Activated CD8-positive, alpha-beta memory T cell treated with anti-CD3 and anti-CD28 coated beads, Interleukin-2, amount 10 ng/mL, durations not matched to agents 7 days and 5 days (primary cell): ENCODE results near the gene C4orf46. TPM values are rescaled to one million over a fixed set of nuclear protein-coding genes. Genes with fewer than 3 reads are reported as not detected.

ENCODE experiments used
- ATAC-seq: fragments of 150-1000 bp; cut with Tn5 transposase; one replicate; pipeline ENCODE4 v1.10.0; 2021; ENCODE audit warnings: moderate library complexity
- CTCF ChIA-PET: fragments of 350-600 bp; sonication (Branson Sonifier 250); formaldehyde crosslinking; loops from one replicate; lab custom pipeline; 2021; ENCODE audit warnings: antibody characterized with exemption; lab: Charles Lee
- DNase-seq: peaks from one replicate; pipeline ENCODE4 v3.0.0-alpha.2; 2020
- H3K27ac Mint-ChIP-seq: one replicate; pipeline ENCODE4 v1.8.0; 2021; ENCODE audit warnings: mild to moderate bottlenecking, mixed read lengths
- H3K27me3 Mint-ChIP-seq: one replicate; pipeline ENCODE4 v1.8.0; 2021; ENCODE audit warnings: mixed read lengths
- H3K36me3 Mint-ChIP-seq: one replicate; pipeline ENCODE4 v1.8.0; 2021; ENCODE audit warnings: mild to moderate bottlenecking, mixed read lengths
- H3K4me1 Mint-ChIP-seq: one replicate; pipeline ENCODE4 v1.8.0; 2021; ENCODE audit warnings: mixed read lengths
- H3K4me3 Mint-ChIP-seq: one replicate; pipeline ENCODE4 v1.8.0; 2021; ENCODE audit warnings: mild to moderate bottlenecking, moderate library complexity, mixed read lengths
- H3K9me3 Mint-ChIP-seq: one replicate; pipeline ENCODE4 v1.8.0; 2022; ENCODE audit warnings: low read depth, mixed read lengths
- total RNA-seq, 2 experiments: library from RNA; stranded (reverse); gene quantifications; one replicate each; pipeline ENCODE4 v1.2.3, GENCODE V29; 2021

The C4orf46 gene
- total RNA-seq, 2 experiments from 2014 or later, result 17.9 to 20.2 TPM

GRCh38 chr4:158636619-158637018 is 35.1 kb downstream of the C4orf46 start:
- peaks cover 27% of the 10 kb centered on the region for H3K27me3 Mint-ChIP-seq
- DNase-seq (no peak), ATAC-seq (no peak)
- no peak overlapping the region for H3K27ac Mint-ChIP-seq
- H3K4me1 Mint-ChIP-seq, result no peaks in the 10 kb centered on the region
- no peaks in the 10 kb centered on the region for H3K36me3 Mint-ChIP-seq
- CTCF ChIA-PET, result no interaction called here
- no peaks in the 10 kb centered on the region for H3K9me3 Mint-ChIP-seq
- H3K4me3 Mint-ChIP-seq, result no peak overlapping the region

- no peak overlapping the region for H3K4me3 Mint-ChIP-seq
- peaks cover 19% of the 10 kb centered on the region for H3K27me3 Mint-ChIP-seq
- no peaks in the 10 kb centered on the region for H3K9me3 Mint-ChIP-seq
- ATAC-seq, result no peak
- H3K4me1 Mint-ChIP-seq, result no peaks in the 10 kb centered on the region
- CTCF ChIA-PET, result no interaction called here
- DNase-seq, result no peak
- H3K27ac Mint-ChIP-seq, result no peak overlapping the region
- no peaks in the 10 kb centered on the region for H3K36me3 Mint-ChIP-seq
Measured at GRCh38 chr4:158630893-158631292, 40.8 kb downstream of the C4orf46 start.

GRCh38 chr4:158625544-158625943 is 46.1 kb downstream of the C4orf46 start:
- no peak overlapping the region for H3K4me3 Mint-ChIP-seq
- no peaks in the 10 kb centered on the region for H3K9me3 Mint-ChIP-seq
- CTCF ChIA-PET, result no interaction called here
- H3K4me1 Mint-ChIP-seq, result no peaks in the 10 kb centered on the region
- H3K36me3 Mint-ChIP-seq, result no peaks in the 10 kb centered on the region
- no peak overlapping the region for H3K27ac Mint-ChIP-seq
- peaks cover 12% of the 10 kb centered on the region for H3K27me3 Mint-ChIP-seq
- ATAC-seq (no peak), DNase-seq (no peak)

- Mint-ChIP-seq H3K36me3 (no peaks in the 10 kb centered on the region), H3K27me3 (peaks cover 11% of the 10 kb centered on the region), H3K9me3 (no peaks in the 10 kb centered on the region), H3K27ac (no peak overlapping the region), H3K4me3 (no peak overlapping the region), H3K4me1 (no peaks in the 10 kb centered on the region)
- ATAC-seq (no peak), DNase-seq (no peak)
- CTCF ChIA-PET, result no interaction called here
Measured at GRCh38 chr4:158624889-158625478, 46.7 kb downstream of the C4orf46 start.

- DNase-seq, result no peak
- no peak for ATAC-seq
- Mint-ChIP-seq H3K27me3 (peaks cover 16% of the 10 kb centered on the region), H3K4me3 (no peak overlapping the region), H3K4me1 (no peaks in the 10 kb centered on the region), H3K9me3 (no peaks in the 10 kb centered on the region), H3K36me3 (no peaks in the 10 kb centered on the region), H3K27ac (no peak overlapping the region)
- CTCF ChIA-PET, result no interaction called here
Measured at GRCh38 chr4:158622251-158622650, 49.4 kb downstream of the C4orf46 start.

- Mint-ChIP-seq H3K4me3 (no peak overlapping the region), H3K27me3 (peaks cover 16% of the 10 kb centered on the region), H3K9me3 (no peaks in the 10 kb centered on the region), H3K36me3 (no peaks in the 10 kb centered on the region), H3K27ac (no peak overlapping the region), H3K4me1 (no peaks in the 10 kb centered on the region)
- no peak for ATAC-seq
- CTCF ChIA-PET, result no interaction called here
- no peak for DNase-seq
Measured at GRCh38 chr4:158621729-158622128, 50.0 kb downstream of the C4orf46 start.

- Mint-ChIP-seq H3K27me3 (peaks cover 14% of the 10 kb centered on the region), H3K36me3 (no peaks in the 10 kb centered on the region), H3K27ac (no peak overlapping the region), H3K4me3 (no peak overlapping the region), H3K4me1 (no peaks in the 10 kb centered on the region), H3K9me3 (no peaks in the 10 kb centered on the region)
- CTCF ChIA-PET, result no interaction called here
- DNase-seq (no peak), ATAC-seq (no peak)
Measured at GRCh38 chr4:158617956-158618355, 53.7 kb downstream of the C4orf46 start.

Other genes starting within 250 kb of the C4orf46 start
- gene RXFP1, start 150.0 kb downstream of the C4orf46 start, total RNA-seq, result not detected
- gene ETFDH, start 409 bp upstream of the C4orf46 start, total RNA-seq, result 10 to 100 TPM; 22.0 to 30.4 TPM
- gene PPID, start 51.5 kb upstream of the C4orf46 start, total RNA-seq, result 10 to 100 TPM; 39.4 to 43.9 TPM
- gene FNIP2, start 97.1 kb upstream of the C4orf46 start, total RNA-seq, result 10 to 100 TPM; 12.3 to 17.1 TPM